Right lobe of liver (tissue), 6 donors: ENCODE measurements around the gene CEMIP2. TPM values are rescaled to one million over a fixed set of nuclear protein-coding genes. Genes with fewer than 3 reads are reported as not detected.

Source experiments
- ATAC-seq, 4 donors: fragments of 200-7000 bp; cut with Tn5 transposase; one replicate each; pipeline ENCODE4 v1.9.1; 2020; ENCODE audit warnings: mild to moderate bottlenecking in 4 of 4, moderate library complexity in 4 of 4
- DNase-seq, 3 donors: peaks; one replicate each; pipeline ENCODE4 v3.0.0-alpha.2; 2020
- H3K27ac ChIP-seq, 3 donors: fragments of 200-600 bp; one replicate each; pipeline ENCODE4 v1.8.0; 2022
- H3K27me3 ChIP-seq, 2 donors: fragments of 200-600 bp; one replicate each; pipeline ENCODE4 v1.8.0; 2022
- H3K36me3 ChIP-seq, 4 donors: fragments of 200-600 bp; sonication (generic) in 1 of 4; one replicate each; pipeline versions ENCODE4 v1.5.1 to v1.8.0; 2017 to 2022; ENCODE audit warnings: control low read depth in 1 of 4
- H3K4me1 ChIP-seq, 4 donors: fragments of 200-600 bp; sonication (generic) in 1 of 4; one replicate each; pipeline versions ENCODE4 v1.5.1 to v1.8.0; 2017 to 2022; ENCODE audit warnings: control low read depth in 1 of 4
- H3K4me3 ChIP-seq, 3 donors: fragments of 200-600 bp; one replicate each; pipeline ENCODE4 v1.8.0; 2022
- H3K9me3 ChIP-seq, 4 donors: fragments of 200-600 bp; sonication (generic) in 1 of 4; one replicate each; pipeline versions ENCODE4 v1.5.1 to v1.8.0; 2017 to 2022; ENCODE audit warnings: control low read depth in 1 of 4
- CTCF ChIP-seq, 4 donors: fragments of 200-600 bp in 3 of 4; fragments of 450-650 bp in 1 of 4; IDR thresholded peaks; one replicate each; pipeline versions ENCODE4 v1.5.1 to v1.8.0; 2016 to 2022; ENCODE audit warnings: antibody characterized with exemption in 4 of 4, mild to moderate bottlenecking in 2 of 4
- POLR2A ChIP-seq: fragments of 450-650 bp; IDR thresholded peaks from one replicate; pipeline ENCODE4 v1.6.1; 2017; ENCODE audit warnings: antibody characterized with exemption, mild to moderate bottlenecking
- WGBS: methylation state at CpG from one replicate; pipeline ENCODE4 v1.1.6; 2018; ENCODE audit warnings: low coverage, low lambda C conversion rate; ENCODE audit not compliant: insufficient coverage; ENCODE audit errors: missing lambda C conversion rate; 5-methylcytosine and 5-hydroxymethylcytosine counted together
- intact Hi-C, 2 donors: fragments of 100-400 bp; cut with DNase I; formaldehyde crosslinking; loops; one replicate each; pipeline versions ENCODE4 v1.11.2 to v1.14.1; 2022
- total RNA-seq, 6 experiments: library from RNA; depleted of rRNA in 2 of 6; stranded (reverse); fragments of >200 nt in 2 of 6; fragmentation: NEBNext Ultra II Directional in 3 of 6; extraction: Animal tissue kit (Norgen Biotek cat#: 25700) in 3 of 6; gene quantifications; one replicate each; pipeline versions ENCODE4 v1.1.0 to v1.2.4, GENCODE V29; 2016 to 2023
- donor health status: DM: no; HTN: yes; CAD: no.
- donor health status: DM: no; HTN: no; CAD: no.
- donor health status: DM: no; HTN: no; CAD: no.
- donor health status: DM: no; HTN: yes; CAD: no.
- donor health status: DM: no; HTN: yes; CAD: no.

The CEMIP2 gene
- total RNA-seq, 6 experiments from 2014 or later = 40.9 to 92.8 (median 56.5) TPM

- Histone ChIP-seq H3K4me1 (peaks cover 0 to 49% (median 12%) of the 10 kb centered on the region in 4 donors), H3K36me3 (no peaks in the 10 kb centered on the region), H3K27ac (peak overlapping the region in 1 of 3 donors; percentile 84), H3K9me3 (no peaks in the 10 kb centered on the region), H3K4me3 (no peak overlapping the region), H3K27me3 (no peaks in the 10 kb centered on the region)
- intact Hi-C loops = no loop called here
- ATAC-seq = no peak
- no peak for TF ChIP-seq CTCF (IDR thresholded peaks at IDR 0.05)
- TF ChIP-seq POLR2A = no peak
- DNase-seq = no peak
- WGBS = 92% methylated on average over 1 of the region's 1 CpG
Observed at GRCh38 chr9:71755869-71756268, 12.4 kb downstream of the CEMIP2 start.

DNA sequence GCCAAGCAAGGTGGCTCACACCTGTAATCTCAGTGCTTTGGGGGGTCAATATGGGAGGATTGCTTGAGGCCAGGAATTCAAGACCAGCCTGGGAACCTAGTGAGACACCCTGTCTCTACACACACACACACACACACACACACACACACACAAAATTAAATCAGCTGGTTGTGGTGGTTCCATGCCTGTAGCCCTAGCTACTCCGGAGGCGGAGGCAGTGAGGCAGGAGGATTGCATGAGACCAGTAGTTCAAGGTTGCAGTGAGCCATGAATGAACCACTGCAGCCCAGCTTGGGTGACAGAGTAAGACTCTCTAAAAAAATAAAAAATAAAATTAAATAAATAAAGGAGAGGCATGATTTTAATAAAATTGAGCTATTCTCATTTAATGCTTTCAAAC lies 13.1 kb downstream of the CEMIP2 start:
- 90% methylated on average over 2 of the region's 2 CpGs for WGBS
- intact Hi-C loops = no loop called here
- H3K27ac ChIP-seq = peak overlapping the region in 1 of 3 donors; percentile 0
- peaks cover 0 to 42% (median 9%) of the 10 kb centered on the region in 4 donors for H3K4me1 ChIP-seq
- no peak overlapping the region for H3K4me3 ChIP-seq
- H3K9me3 ChIP-seq = no peaks in the 10 kb centered on the region
- H3K27me3 ChIP-seq = no peaks in the 10 kb centered on the region
- DNase-seq = no peak
- no peaks in the 10 kb centered on the region for H3K36me3 ChIP-seq
- TF ChIP-seq POLR2A (no peak), CTCF (IDR thresholded peaks at IDR 0.05) (no peak)
- no peak for ATAC-seq

DNA sequence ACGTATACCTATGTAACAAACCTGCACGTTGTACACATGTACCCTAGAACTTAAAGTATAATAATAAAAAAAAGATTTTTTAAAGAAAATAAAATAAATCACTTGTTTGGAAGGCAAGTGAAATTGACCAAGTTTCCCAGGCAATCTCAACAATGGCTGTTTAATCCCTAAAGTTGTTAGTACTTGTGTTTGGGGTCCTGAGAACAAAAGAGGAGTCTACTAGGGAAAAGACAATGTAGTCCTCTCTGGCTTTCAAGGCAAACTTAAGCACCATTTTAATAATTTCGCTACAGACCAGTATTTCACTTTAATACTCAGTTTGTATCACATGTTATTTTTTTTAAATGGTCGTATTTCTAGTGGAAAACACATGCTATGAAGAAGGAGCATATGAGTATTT lies 14.2 kb downstream of the CEMIP2 start:
- H3K9me3 ChIP-seq = no peaks in the 10 kb centered on the region
- H3K4me1 ChIP-seq = peaks cover 0 to 32% (median 8%) of the 10 kb centered on the region in 4 donors
- TF ChIP-seq CTCF (IDR thresholded peaks at IDR 0.05) = no peak
- no peak for TF ChIP-seq POLR2A
- DNase-seq (no peak), ATAC-seq (no peak)
- intact Hi-C loops = no loop called here
- no peak overlapping the region for H3K27ac ChIP-seq
- WGBS = 79% methylated on average over 4 of the region's 4 CpGs
- no peak overlapping the region for H3K4me3 ChIP-seq
- peaks cover 0 to 10% (median 3%) of the 10 kb centered on the region in 4 donors for H3K36me3 ChIP-seq
- no peaks in the 10 kb centered on the region for H3K27me3 ChIP-seq

GRCh38 chr9:71752928-71753327 lies 15.4 kb downstream of the CEMIP2 start:
- Histone ChIP-seq H3K4me3 (no peak overlapping the region), H3K4me1 (peaks cover 0 to 21% (median 4%) of the 10 kb centered on the region in 4 donors), H3K27ac (no peak overlapping the region), H3K9me3 (no peaks in the 10 kb centered on the region), H3K27me3 (no peaks in the 10 kb centered on the region), H3K36me3 (peaks cover 0 to 21% (median 5%) of the 10 kb centered on the region in 4 donors)
- DNase-seq = no peak
- intact Hi-C loops = no loop called here
- ATAC-seq = no peak
- TF ChIP-seq POLR2A (no peak), CTCF (IDR thresholded peaks at IDR 0.05) (no peak)
- 94% methylated on average over 3 of the region's 3 CpGs for WGBS

GRCh38 chr9:71752352-71752751 lies 16.0 kb downstream of the CEMIP2 start:
- TF ChIP-seq CTCF (IDR thresholded peaks at IDR 0.05) (no peak), POLR2A (no peak)
- Histone ChIP-seq H3K27me3 (no peaks in the 10 kb centered on the region), H3K4me3 (no peak overlapping the region), H3K36me3 (peaks cover 0 to 25% (median 5%) of the 10 kb centered on the region in 4 donors), H3K27ac (no peak overlapping the region), H3K4me1 (peaks cover 0 to 16% (median 1%) of the 10 kb centered on the region in 4 donors), H3K9me3 (no peaks in the 10 kb centered on the region)
- ATAC-seq = no peak
- DNase-seq = no peak
- 32% methylated on average over 1 of the region's 1 CpG for WGBS
- intact Hi-C loops = no loop called here
